ENCODE measurements around the gene ARHGAP6.

- TF ChIP-seq CTCF (IDR thresholded peaks at IDR 0.05; ENCODE audit: insufficient read depth, low read length) (no peak), SPI1 (IDR thresholded peaks at IDR 0.05; ENCODE audit: borderline replicate concordance, low read depth) (no peak), GABPA (IDR thresholded peaks at IDR 0.05; ENCODE audit: low read depth) (no peak)
Measured at GRCh38 chrX:11414091-11414490, 251.6 kb downstream of the ARHGAP6 start.

Data from HL-60 (cell line).